ENCODE measurements around the gene FAHD2A.
"Not testable (repeated sequence)": the region's sequence is repeated elsewhere in the genome, so short reads cannot be mapped to it uniquely, and the experiment has no call there.

The FAHD2A gene, protein sequence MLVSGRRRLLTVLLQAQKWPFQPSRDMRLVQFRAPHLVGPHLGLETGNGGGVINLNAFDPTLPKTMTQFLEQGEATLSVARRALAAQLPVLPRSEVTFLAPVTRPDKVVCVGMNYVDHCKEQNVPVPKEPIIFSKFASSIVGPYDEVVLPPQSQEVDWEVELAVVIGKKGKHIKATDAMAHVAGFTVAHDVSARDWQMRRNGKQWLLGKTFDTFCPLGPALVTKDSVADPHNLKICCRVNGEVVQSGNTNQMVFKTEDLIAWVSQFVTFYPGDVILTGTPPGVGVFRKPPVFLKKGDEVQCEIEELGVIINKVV

DNA sequence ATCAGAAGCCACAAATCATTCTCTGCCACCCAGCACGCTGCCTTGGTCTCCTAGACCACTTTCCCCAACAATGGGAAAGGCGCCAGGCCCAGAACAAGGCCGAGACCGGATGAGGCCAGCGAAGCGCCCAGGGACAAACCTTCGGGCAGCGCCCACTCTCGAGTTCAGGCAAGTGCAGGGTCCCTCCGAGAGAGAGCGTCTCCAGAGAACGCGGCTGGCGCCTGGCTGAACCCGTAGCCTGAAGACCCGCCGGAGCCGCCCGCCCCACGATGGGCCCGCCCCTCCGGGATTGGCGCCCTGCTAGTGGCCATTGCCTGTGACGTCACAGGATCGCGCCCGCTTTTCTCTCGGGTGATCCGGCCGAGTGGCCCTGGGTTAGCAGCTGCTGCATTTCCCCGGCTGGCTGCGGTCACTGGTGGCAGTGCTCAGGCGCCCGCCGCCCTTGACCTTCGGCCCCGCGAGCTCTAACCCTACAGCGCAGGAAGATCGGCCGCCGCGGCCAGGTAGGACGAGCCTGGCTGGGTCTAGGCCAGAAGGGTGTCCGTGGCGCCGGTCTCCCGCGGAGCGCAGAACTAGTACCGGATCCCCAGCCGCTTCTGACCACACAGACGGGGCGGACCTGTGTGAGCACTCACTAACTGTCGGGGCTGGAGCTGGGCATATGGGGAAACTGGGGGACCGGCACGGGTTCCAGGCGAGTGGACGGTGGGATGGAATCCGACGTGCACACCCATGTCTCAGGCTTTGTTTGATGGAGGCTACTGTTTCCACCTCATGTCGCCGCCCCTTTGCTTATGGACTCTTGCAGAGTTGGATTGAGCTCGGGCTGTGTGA lies at the start of gene FAHD2A:
Gene FAHD2A, plus strand, starts transcription at position 339 of the 834 bp plus-strand sequence. CDS start 2,851 bp downstream, outside the sequence.
- peak; percentile 91 for DNase-seq (ENCODE audit: low spot score)

- DNase-seq (ENCODE audit: low spot score) = no peak
Measured at GRCh38 chr2:95353055-95353575, 49.4 kb upstream of the FAHD2A start.

DNA sequence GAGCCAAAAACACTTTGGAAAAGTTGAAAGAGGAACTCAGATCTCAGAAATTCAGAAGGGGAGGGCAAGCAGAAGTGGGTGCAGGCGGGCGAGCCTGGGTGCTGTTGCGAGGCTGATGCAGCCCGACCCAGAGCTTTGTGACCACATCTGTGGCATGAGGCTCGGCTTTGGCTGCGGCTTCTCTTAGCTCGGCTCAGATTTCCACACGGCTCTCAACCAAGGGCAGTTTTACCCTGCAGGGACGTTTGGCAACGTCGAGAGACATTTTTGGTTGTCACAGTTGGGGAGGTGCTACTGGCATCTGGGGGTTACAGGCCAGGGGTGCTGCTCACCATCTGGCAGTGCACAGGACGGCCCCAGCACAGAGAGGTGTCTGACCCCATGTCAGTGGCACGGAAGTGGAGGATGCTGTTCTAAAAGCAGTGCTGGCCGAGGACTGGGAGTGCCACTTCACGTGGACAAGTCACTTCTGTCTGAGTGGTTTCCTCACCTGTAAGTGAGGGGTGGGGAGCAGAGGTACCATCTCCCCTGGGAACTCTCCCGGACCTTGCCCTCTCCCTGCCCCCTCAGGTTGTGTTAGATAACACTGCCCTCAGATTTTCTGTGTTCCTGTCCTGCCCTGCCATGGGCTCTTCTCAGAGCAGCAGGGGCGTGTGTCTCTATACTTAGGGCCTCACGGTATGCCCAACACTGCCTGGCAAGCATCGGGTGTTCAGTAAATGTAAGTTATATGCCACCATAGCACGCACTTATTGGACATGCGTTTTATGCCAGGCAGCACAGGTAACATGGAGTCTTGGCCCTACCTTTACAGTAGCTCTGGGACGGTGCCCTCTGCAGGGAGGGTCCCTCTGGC lies 48.7 kb upstream of the FAHD2A start:
- DNase-seq (ENCODE audit: low spot score) = no peak

DNA sequence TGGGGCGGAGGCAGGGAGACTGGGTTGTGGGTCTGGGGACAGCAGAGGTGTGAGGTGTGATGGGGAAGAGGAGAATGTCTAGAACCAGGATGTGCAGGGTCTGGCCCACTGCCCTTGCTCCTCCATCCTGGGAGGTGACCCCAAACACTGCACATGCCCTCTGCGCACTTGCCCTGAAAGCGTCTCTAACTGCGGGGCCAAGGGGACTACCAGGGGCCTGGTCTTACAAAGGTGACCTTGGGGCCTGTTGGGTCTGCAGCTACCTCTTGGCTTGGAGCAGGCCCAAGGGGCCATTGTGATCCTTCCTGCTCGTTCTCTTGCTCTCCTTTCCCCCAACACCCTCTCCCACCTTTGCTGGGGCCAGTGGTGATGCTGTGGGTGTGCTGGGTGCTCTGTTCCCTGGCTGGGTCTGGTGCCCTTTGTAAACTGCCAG lies 48.0 kb upstream of the FAHD2A start:
- no peak for DNase-seq (ENCODE audit: low spot score)

- DNase-seq (ENCODE audit: low spot score) = no peak
Measured at GRCh38 chr2:95354925-95355324, 47.6 kb upstream of the FAHD2A start.

GRCh38 chr2:95355486-95355885 lies 47.0 kb upstream of the FAHD2A start:
- DNase-seq (ENCODE audit: low spot score) = not testable (repeated sequence)

- no peak for DNase-seq (ENCODE audit: low spot score)
Measured at GRCh38 chr2:95356821-95357700, 45.4 kb upstream of the FAHD2A start.

GRCh38 chr2:95357717-95358280 lies 44.7 kb upstream of the FAHD2A start:
- DNase-seq (ENCODE audit: low spot score) = no peak

DNA sequence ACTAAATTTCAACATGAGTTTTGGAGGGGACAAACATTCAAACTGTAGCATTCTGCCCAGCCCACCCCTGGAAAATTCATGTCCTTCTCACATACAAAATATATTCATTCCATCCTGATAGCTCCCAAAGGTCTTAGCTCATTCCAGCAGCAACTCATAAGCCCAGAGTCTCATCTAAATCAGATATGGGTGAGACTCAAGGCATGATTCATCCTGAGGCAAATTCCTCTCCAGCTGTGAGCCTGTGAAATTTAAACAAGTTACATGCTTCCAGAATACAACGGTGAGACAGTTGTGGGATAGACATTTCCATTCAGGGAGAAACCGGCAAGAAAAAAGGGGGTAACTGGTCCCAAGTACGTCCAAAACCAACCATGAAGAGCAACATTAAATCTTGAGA lies 43.5 kb upstream of the FAHD2A start:
- no peak for DNase-seq (ENCODE audit: low spot score)

DNA sequence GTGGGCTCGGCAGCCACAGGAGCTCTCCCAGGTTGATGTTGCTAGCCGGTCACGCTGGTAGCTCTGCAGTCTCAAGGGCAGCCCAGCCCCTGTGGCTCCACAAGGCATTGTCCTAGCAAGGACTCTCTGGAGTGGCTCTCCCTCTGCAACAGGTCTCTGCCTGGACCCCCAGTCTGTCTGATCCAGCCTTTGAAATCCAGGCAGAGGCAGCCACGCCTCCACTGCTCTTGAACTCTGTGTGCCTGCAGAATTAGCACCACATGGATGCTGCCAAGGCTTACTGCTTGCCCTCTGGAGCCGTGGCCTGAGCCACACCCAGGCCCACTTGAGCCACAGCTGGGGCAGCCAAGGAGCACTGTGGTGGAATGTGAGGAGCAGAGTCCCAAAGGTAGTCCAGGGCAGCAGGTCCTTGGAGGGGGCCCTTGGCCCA lies 43.0 kb upstream of the FAHD2A start:
- no peak for DNase-seq (ENCODE audit: low spot score)

DNA sequence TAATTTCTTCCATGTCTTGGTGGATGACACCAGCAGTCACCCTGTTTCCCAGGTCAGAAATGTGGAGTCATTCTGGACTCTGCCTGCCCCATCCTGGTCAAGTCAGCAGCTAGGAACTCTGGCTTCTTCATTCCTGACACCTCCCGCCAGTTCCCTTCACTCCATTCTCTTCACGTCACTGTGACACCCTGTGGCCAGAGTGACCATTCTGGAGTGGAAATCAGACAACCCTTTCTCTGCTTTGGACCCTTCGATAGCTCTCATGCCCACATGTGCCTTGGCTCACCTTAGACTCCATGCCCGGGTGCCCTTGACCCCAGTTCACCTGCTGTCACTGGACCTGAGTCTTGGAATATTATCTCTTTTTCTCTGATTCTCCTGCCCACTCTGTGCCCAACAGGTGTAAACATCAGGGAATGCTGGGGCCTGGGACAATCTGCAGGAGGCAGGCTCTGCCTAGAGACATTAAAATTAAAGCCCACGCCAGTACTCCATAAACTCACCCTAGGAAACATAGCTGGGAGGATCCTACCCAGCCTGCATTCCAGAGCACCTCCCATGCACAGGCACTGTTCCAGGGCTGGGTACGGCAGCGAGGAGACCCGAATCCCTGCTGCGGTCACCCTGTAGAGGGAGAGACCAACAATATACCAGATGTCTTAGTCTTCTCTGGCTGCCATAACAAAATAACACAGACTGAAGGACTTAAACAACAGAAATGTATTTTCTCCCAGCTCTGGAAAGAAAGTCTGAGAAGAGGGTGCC lies 41.1 kb upstream of the FAHD2A start:
- DNase-seq (ENCODE audit: low spot score) = no peak

- no peak for DNase-seq (ENCODE audit: low spot score)
Measured at GRCh38 chr2:95362486-95362885, 40.0 kb upstream of the FAHD2A start.

GRCh38 chr2:95366514-95366913 lies 36.0 kb upstream of the FAHD2A start:
- DNase-seq (ENCODE audit: low spot score) = no peak

GRCh38 chr2:95372216-95372829 lies 30.2 kb upstream of the FAHD2A start:
- no peak for DNase-seq (ENCODE audit: low spot score)

- DNase-seq (ENCODE audit: low spot score) = no peak
Measured at GRCh38 chr2:95372845-95373244, 29.7 kb upstream of the FAHD2A start.

- no peak for DNase-seq (ENCODE audit: low spot score)
Measured at GRCh38 chr2:95374029-95374428, 28.5 kb upstream of the FAHD2A start.

DNA sequence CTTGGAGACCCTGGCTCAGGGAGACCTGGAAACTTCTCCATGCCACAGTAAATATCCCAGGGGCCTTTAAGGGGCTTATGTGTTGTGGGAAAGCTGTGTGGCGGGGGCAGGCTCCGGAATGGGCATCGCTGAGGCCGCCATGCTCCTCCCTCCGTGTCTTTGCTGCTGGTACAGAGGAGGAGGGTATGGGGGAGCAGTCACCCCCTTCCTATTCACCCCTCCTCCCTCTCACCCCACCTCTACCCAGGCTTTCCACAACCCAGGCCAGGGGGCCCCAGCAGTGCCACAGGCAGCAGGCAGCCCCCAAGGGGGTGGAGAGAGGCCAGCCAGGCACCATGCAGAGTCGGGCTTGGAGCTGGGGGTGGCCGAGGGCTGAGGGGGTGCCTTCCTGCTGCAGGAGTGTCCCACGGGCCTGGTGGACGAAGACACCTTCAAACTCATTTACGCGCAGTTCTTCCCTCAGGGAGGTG lies 28.0 kb upstream of the FAHD2A start:
- DNase-seq (ENCODE audit: low spot score) = no peak

GRCh38 chr2:95374921-95375471 lies 27.5 kb upstream of the FAHD2A start:
- no peak for DNase-seq (ENCODE audit: low spot score)
